IPS DF 4.7 (cell line): Measurements from ENCODE around the gene IFI27L2.

Source experiments
- DNase-seq: peaks from one replicate; pipeline ENCODE4 v3.0.0-alpha.2; 2013; ENCODE audit warnings: low spot score; ENCODE audit errors: extremely low read depth

Gene IFI27L2

DNA sequence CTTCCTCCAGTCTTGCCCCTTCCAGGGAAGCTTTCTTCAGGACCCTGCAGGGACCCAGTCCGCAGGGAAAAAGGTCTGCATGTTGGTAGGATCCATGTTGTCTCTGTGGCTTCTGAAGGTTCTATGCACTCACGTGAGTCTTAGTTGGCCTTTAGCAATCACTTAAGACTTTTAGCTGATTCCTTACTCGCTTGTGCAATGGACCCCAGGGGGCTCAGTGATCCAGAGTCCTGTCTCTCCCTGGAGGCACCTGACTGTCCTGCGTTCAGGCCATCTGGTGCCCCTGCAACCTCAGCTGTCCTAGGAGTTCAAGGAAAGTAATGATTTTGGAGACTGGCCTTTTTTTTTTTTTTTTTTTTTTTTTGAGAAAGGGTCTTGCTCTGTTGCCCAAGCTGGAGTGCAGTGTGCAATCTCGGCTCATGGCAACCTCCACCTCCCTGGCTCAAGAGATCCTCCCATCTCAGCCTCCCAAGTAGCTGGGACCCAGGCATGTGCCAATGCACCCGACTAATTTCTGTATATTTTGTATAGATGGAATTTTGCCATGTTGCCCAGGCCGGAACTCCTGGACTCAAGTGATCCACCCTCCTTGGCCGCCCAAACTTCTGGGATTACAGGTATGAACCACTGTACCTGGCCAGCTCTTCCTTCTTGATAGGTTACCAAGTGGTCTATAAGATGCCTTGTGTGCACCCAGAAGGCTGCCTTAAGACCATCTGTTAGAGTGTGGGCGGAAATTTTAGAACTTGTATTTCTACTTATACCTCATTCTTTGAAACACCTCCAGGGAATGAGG lies 4.6 kb downstream of the IFI27L2 start:
- no peak for DNase-seq

DNA sequence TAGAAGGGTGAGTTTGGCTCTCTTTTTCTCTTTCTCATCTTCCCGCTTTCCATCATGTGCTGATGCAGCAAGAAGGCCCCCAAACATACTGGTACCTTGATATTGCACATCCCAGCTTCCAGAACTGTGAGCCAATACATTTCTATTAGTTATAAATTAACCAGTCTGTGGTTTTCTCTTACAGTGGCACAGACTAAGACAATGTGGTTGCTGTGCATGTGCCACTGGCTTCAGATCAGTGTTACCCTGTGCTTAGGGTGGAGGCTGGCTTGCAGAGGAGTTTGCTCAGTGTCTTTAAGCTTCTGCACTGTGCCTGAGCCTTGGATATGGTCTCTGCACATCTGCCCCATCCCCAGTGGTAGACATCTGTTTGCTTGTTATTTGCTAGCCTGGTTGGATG lies 5.5 kb downstream of the IFI27L2 start:
- no peak for DNase-seq

GRCh38 chr14:94123296-94123695 lies 6.1 kb downstream of the IFI27L2 start:
- no peak for DNase-seq

DNA sequence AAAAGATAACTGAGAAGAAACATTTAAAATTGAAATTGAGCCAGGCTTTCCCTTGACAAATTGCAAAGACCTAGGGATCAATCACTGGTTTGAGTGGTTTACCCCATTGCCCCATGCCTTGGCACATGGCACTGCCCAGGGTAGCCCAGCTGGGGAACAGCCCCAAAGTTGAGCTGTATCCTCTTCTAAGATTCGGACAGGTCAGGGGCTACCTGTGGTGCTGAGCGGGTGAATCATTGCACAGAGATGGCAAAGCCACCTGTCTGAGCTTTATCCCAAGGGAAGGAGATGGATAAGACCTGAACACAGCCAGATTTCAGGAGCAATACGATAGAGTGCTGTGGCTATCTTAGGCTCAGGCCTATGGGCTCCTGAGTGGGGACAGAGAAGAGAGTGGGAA lies 7.0 kb downstream of the IFI27L2 start:
- no peak for DNase-seq

DNA sequence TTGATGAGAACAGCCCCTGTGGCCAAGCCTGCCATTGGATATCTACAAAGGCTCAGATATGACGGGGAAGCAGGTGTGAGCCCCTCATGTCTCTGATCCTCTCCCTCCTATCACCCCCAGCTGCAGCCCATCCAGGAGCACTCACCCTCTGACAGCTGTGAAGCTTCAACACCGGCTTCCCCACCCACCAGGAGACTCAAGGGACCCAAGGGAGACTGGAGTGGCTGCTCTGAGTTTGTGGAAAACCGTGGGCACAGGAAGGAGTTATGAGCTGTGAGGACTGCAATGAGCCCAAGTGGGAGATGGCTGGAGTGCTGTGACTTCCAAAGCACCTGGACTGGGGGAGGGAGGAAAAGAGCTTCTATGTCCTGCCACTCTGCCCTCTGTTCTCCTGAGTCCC lies 7.9 kb downstream of the IFI27L2 start:
- DNase-seq, result no peak

DNA sequence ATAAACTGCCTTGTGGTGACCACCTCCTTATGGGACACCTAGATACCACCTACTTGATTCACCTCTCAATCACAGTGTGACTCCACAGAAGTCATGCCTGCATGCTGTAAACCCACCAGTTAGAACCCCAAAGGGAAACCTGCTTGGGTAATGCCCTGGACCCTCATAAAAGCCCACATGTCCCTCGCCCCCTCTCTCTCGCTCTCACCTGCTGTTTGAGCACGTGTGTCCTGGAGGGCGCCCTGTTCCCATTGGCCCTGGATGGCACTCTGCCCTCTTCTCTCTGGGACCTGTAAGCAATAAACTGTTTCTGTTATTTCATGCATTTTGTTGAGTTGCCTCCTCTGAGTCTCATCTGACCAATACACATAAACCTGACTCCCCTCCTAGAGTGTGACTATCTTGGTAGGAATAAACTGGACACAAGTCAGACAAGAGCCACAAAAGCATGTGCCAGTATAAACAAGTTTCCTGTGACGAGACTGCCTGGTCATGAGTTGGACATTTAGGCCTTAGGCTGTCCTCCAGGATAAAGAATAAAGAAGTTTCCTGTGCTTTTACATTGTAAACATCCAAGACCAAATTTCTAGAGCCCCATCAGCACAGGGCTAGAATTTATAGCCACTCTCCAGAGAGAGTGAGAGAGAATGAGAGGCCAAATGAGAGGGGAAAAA lies 8.6 kb downstream of the IFI27L2 start:
- DNase-seq, result no peak

DNA sequence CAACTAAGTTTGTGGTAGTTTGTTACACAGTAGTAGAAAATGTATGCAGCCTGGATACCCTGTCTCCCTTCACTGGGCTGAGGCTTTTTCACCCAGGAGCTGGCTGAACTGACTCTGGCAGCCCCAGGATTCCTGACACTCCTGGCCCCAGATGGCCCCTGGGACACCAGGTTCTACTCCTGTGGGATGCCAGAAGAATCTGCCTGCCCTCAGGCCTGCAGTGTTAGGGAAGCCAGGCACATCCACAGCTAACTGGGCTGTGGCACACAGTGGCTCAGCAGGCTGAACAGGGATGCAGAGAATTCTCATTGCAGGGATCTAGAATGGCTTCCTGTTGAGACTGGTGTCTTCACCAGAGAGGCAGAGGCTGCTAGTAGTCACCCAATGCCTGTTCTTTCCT lies 10.3 kb downstream of the IFI27L2 start:
- DNase-seq, result no peak

DNA sequence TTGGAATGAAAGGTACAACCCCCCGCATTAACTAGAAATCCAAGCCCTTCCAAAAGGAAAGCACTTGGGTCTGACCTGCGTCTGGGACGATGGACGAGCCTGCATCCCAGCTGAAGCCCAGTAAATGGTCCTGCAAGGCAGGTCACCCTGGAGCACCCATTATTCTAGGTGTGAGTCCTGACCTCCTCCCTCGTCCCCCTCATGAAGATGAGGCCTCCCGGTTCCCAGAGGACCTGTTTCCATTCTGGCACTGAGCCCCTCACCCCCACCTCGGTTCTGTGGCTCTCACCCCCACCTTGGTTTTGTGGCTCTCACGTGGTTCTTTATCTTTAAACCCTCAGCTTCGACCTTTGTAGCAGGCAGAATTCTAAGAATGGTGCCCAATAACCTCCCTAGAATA lies 11.5 kb downstream of the IFI27L2 start:
- DNase-seq, result no peak

- DNase-seq, result no peak
These were observed 12.7 kb downstream of the IFI27L2 start for GRCh38 chr14:94116701-94117100.

GRCh38 chr14:94115631-94116030 lies 13.8 kb downstream of the IFI27L2 start:
- no peak for DNase-seq

DNA sequence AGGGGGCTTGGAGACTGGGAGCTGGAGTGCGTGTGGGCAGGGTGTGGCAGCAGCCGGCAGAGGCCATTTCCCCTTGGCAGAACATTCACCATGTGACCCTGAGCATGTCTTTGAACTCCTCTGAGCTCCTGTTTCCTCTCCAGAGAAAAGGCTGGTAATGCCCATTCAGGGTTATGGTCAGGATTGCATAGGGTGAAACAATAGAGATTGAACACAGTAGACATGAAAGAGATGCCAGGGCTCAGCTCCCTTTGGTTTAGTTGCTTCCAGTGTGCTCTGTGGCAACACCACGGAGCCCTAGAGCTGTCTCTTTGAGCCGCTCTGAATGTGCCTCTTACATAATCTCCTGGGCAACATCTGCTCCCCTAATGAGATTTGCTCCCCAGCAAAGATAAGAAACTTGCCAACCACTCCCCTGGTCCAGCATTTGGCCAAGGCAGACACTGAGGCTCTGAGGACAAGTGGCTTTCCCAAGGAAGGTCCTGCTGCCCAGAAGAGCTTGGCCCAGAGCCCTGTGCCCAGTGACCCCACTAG lies 14.3 kb downstream of the IFI27L2 start:
- DNase-seq, result no peak

GRCh38 chr14:94114589-94115057 lies 14.8 kb downstream of the IFI27L2 start:
- no peak for DNase-seq

- DNase-seq, result no peak
These were observed 15.4 kb downstream of the IFI27L2 start for GRCh38 chr14:94113908-94114588.

DNA sequence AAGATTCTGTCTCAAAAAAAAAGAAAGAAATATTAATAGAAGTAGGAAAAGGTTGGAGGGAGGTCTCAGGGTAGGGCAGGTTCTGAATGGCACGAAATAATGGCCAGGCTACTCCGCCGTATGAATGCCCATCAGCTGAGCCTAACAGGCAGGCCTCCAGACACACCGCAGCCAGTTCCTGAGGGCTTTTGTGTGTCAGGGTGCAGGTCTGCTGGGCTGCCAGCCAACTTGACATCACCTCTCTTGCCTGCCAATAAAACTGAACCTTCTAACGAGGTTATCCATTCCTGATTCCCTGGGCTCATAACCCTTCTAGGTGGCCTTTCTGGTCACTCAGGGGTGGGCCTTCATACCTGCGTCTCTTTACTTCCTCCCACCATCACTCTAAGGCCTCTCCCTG lies 15.9 kb downstream of the IFI27L2 start:
- DNase-seq, result no peak

DNA sequence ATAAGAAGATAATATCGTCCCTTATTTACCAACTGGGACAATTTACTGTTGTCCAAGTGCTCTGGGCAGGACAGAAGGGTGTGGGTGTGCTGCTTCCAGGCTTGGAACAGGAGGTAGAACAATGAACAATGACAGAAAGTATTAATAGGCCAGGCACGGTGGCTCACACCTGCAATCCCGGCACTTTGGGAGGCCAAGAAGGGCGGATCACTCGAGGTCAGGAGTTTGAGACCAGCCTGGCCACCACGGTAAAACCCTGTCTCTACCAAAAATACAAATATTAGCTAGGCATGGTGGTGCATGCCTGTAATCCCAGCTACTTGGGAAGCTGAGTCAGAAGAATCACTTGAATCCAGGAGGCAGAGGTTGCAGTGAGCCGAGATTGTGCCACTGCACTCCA lies 16.3 kb downstream of the IFI27L2 start:
- no peak for DNase-seq

GRCh38 chr14:94112513-94113063 lies 16.8 kb downstream of the IFI27L2 start:
- DNase-seq, result no peak

DNA sequence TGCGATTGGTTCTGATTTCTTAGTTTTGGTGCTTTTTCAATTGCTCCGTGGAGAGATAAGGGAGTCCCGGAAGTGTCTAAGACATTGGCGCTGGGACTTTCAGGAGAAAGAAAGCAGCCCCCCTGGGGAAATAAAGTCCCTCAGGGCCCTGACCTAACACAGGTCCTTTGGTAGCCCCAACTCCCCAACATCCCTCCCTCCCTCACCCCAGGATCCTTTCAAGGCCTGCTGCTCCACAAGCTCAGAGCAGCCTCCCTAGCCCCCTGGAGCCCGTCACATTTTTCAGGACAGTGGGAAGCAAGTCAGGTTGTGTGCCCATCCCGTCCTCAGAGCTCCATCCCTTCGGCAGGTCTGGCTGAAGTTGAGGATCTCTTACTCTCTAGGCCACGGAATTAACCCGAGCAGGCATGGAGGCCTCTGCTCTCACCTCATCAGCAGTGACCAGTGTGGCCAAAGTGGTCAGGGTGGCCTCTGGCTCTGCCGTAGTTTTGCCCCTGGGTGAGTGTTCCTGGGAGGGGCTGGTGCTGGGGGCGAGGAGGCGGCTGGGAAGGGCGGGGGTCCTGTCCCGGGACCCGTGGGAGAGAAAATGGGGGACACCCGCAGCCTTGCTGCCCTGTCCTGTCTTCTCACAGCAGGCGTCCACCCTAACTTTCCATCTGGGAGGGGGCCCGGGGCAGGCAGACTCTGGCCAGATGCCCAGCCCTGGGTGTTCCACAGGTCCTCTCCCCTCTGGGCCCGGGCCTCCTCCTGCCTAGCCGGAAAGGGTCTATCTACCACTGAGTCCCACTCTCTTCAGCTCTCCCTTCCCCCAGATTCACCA lies 17.9 kb downstream of the IFI27L2 start:
- DNase-seq, result no peak

- no peak for DNase-seq
These were observed 18.7 kb downstream of the IFI27L2 start, which contains the start of gene IFI27 for GRCh38 chr14:94110552-94111181. IFI27 (plus strand) TSS chr14:94110736.

DNA sequence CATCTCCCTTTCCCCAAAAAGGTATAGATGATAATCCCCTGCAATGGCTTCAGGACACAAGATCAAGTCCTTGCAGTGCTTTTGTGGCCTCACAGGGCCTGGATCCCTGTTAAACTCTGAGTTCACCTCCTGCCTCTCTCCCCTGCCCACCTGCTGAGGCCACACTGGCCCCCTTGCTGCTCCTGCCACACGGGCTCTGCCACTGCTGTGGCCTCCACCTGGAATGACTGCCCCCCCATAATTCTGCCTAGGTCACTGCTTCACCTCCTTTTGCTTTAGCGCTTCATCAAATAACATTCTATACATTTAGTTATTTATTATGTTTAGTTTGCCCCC lies 19.5 kb downstream of the IFI27L2 start:
- DNase-seq, result no peak

GRCh38 chr14:94104731-94105130 lies 24.7 kb downstream of the IFI27L2 start:
- no peak for DNase-seq
